Mammary epithelial cell (primary cell): ENCODE results near the gene TENM3.

Experiments used
- EZH2 ChIP-seq: IDR thresholded peaks from 2 replicates; pipeline ENCODE4 v1.6.1; 2012; ENCODE audit warnings: low read length, inconsistent platforms, borderline replicate concordance
- TF ChIP-seq, protein P1 (sequence below), 2 donors: IDR thresholded peaks in 1 of 2; conservative IDR thresholded peaks in 1 of 2; 2 replicates each; pipeline ENCODE4 v1.5.1; 2011 to 2012; ENCODE audit warnings: inconsistent platforms in 2 of 2, low read length in 2 of 2, mild to moderate bottlenecking in 2 of 2, control low read depth in 1 of 2, low read depth in 1 of 2; ENCODE audit not compliant: insufficient read depth in 1 of 2; ENCODE audit errors: extremely low read depth in 1 of 2

GRCh38 chr4:182562350-182562749 is 319.1 kb downstream of the TENM3 start:
- TF ChIP-seq, protein P1, sequence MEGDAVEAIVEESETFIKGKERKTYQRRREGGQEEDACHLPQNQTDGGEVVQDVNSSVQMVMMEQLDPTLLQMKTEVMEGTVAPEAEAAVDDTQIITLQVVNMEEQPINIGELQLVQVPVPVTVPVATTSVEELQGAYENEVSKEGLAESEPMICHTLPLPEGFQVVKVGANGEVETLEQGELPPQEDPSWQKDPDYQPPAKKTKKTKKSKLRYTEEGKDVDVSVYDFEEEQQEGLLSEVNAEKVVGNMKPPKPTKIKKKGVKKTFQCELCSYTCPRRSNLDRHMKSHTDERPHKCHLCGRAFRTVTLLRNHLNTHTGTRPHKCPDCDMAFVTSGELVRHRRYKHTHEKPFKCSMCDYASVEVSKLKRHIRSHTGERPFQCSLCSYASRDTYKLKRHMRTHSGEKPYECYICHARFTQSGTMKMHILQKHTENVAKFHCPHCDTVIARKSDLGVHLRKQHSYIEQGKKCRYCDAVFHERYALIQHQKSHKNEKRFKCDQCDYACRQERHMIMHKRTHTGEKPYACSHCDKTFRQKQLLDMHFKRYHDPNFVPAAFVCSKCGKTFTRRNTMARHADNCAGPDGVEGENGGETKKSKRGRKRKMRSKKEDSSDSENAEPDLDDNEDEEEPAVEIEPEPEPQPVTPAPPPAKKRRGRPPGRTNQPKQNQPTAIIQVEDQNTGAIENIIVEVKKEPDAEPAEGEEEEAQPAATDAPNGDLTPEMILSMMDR (conservative IDR thresholded peaks at IDR 0.05 in 1 of 2, IDR thresholded peaks at IDR 0.05 in 1 of 2; ENCODE audit: extremely low read depth in 1 of 2, insufficient read depth in 1 of 2, low read depth in 1 of 2, low read length in 2 of 2), result no peak
- TF ChIP-seq EZH2, result no peak
